ENCODE results near the gene SLC22A14.
A peak's percentile ranks its signal among the peaks of the same experiment; 100 is the strongest.
"Not testable (repeated sequence)": the region's sequence is repeated elsewhere in the genome, so short reads cannot be mapped to it uniquely, and the experiment has no call there.

SLC22A14 gene

DNA sequence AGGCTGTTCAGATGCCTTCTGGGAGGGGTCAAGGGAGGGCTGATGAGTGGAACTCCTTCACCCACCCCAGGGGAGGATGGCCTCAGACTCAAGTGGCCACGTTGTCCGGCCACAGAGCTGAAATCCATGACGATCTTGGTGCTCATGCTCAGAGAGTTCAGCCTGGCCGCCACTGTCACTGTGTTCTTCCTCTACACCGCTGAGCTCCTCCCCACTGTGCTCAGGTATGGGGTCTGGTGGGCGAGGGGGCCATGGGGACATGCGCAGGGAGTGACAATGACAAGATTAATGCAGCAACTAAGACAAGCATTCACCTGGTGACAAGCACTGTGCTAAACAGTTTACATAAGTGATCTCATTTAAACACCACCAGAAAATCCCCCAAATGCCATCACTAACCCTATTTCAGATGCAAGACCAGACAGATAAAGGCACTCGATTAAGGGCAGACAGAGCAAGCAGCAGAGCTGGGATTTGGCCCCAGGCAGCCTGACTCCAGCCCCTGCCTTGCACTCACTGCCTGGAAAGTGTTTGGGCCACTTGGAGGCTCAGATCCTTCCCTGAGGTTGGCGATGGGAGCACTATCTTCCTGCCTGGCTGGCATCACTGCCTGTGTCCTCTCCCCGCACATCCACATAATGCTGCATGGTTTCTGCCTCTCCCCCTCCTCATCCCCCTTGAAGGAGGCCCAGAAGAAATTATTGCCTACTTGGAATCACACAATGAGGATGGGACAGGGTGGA is 33.6 kb downstream of the SLC22A14 start:
- Mint-ChIP-seq H3K27ac (no peak overlapping the region), H3K4me3 (no peak overlapping the region), H3K36me3 (no peaks in the 10 kb centered on the region), H3K9me3 (no peaks in the 10 kb centered on the region), H3K27me3 (no peaks in the 10 kb centered on the region), H3K4me1 (no peaks in the 10 kb centered on the region)

DNA sequence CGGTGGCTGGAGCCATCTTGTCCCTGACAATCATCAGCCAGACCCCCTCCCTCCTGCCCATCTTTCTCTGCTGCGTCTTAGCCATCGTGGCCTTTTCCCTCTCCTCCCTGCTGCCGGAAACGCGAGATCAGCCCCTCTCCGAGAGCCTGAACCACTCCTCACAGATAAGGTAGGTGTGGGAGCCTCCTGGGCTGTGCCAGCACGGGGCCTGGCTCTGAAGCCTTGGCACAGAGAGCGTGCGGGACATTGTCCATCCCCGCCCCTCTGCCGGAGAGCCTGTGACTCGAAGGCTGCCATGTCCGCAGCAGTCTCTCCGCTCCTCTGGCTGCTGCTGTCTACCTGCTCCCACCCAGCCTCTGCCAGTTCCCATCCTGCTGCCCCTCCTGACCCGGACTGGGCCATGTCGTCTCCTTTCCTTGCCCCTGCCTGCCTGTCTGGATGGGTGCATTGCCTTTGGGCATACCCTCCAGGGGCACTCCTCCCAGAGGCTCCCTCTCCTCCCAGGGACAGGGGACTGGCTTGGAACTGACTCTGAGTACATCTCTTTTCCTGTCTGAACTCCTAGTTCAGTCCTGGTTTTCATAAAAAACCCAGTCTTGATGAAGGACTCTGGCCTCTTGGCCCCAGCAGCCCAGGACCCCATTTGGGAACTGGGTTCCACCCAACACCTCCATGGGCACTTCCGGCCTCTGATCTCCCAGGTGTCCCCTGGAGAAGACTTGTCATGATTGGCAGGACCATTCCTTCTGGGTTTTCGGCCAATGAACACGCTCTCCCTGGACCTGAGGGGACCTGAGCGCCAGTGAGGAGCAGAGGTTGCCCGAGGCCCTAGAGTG is 34.5 kb downstream of the SLC22A14 start:
- Mint-ChIP-seq H3K36me3 (no peaks in the 10 kb centered on the region), H3K4me3 (no peak overlapping the region), H3K9me3 (no peaks in the 10 kb centered on the region), H3K27ac (peak overlapping the region; percentile 59), H3K27me3 (no peaks in the 10 kb centered on the region), H3K4me1 (no peaks in the 10 kb centered on the region)

DNA sequence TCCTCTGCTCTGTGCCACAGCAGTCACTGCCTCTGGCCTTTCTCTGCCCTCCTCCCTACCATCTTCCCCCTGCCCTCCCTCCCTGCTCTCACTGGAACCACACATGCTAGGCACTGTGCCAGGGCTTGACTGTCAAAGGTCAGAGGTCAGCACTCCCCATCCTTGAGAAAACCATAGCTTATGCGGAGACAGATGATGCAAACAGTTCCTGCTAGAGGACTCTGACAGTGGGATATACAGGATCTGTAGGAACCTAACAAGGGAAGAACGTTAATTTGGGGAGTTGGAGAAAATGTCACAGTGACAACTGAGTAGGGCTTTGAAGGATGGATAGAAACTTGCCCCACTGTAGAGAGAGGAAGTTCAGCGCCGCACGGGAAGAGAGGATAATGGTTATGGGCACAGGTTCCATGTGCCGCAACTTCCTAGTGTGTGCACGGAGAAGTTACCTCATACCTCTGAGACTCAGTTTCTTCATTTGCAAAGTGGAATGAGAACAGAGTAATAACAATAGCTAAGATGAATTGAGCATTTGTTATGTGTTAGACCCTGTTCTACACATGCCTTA is 35.2 kb downstream of the SLC22A14 start:
- no peaks in the 10 kb centered on the region for H3K4me1 Mint-ChIP-seq

DNA sequence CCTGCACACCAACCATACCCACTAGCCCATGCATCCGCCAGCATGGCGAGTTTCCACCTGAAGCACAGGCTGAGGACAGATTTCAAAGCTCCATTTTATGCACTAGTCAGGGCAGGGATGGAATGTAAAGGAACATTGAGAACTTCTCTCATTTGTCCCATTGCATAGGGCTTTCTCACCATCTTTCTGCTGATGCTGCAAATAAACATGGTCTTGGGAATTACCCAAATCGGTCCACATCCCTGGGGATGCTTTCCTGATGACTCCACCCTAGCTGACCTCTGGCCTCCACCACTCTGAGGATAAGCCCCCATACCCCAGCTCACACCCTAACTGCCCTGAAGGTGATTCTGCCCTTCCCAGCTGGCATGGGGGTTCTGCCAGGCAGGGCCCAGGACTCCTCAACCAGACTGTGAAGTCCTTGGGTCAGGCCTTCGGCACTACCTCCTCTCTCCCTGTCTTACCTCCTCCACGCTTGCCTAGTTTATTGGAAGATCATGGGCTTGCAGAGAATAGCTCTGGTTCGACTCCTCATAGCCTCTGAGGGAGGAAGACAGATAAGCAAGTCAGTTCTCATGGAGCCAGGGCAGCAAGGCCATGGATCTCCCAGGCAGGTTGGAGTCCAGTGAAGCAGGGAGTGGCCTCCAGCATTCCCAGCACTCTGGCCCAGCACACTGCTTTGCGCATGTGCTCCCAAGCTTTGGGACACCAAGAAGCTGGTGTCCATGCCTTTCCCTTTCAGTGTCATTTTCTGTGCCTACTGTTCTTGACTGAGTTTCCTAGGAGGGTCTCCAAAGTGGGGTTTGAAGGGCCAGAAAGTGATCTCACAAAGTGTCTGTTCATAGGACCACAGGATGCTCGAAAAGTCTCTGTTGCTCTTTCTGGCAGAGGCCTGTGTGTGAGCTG is 36.9 kb downstream of the SLC22A14 start:
- H3K27me3 Mint-ChIP-seq = peaks cover 4% of the 10 kb centered on the region
- no peak overlapping the region for H3K27ac Mint-ChIP-seq
- no peak overlapping the region for H3K4me3 Mint-ChIP-seq
- H3K9me3 Mint-ChIP-seq = no peaks in the 10 kb centered on the region
- no peaks in the 10 kb centered on the region for H3K36me3 Mint-ChIP-seq
- H3K4me1 Mint-ChIP-seq = no peaks in the 10 kb centered on the region

More for the DNA sequence above, 35.2 kb downstream of the SLC22A14 start:
- no peak overlapping the region for H3K4me3 Mint-ChIP-seq
- H3K27ac Mint-ChIP-seq = no peak overlapping the region
- H3K27me3 Mint-ChIP-seq = peaks cover 2% of the 10 kb centered on the region
- no peaks in the 10 kb centered on the region for H3K9me3 Mint-ChIP-seq
- no peaks in the 10 kb centered on the region for H3K36me3 Mint-ChIP-seq

DNA sequence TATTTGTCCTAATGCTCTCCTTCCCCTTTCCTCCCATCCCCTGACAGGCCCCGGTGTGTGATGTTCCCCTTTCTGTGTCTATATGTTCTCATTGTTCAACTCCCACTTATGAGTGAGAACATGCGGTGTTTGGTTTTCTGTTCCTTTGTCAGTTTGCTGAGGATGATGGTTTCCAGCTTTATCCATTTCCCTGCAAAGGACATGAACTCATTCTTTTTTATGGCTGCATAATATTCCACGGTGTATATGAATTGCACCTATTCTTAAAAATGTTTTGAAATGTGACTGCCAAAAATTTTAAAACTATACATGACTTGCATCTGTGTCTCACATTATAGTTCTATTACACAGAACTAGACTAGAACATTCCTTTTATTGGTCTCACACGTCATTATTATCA is 38.5 kb downstream of the SLC22A14 start:
- H3K27ac Mint-ChIP-seq, H3K36me3 Mint-ChIP-seq, H3K27me3 Mint-ChIP-seq, H3K4me3 Mint-ChIP-seq, H3K4me1 Mint-ChIP-seq, H3K9me3 Mint-ChIP-seq: not testable (repeated sequence)

DNA sequence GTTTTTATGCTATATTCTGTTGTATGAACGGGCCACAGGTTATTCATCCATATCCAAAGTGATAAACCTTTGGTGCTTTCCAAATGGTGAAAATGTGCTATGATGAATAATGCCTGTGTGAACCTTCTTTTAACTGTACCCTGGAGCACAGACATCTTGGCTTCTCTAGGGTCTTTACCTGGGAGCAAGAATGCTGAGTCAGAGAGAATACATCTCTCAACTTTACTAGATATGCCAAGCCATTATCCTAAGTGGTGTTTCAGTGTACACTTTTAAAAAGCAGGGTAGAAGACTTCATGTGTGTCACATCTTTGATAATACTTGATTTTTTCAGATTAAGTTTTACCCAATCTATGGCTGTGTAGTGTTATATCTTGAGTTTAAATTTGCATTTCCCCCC is 41.0 kb downstream of the SLC22A14 start:
- no peak overlapping the region for H3K4me3 Mint-ChIP-seq
- H3K27ac Mint-ChIP-seq = no peak overlapping the region
- H3K9me3 Mint-ChIP-seq = no peaks in the 10 kb centered on the region
- no peaks in the 10 kb centered on the region for H3K4me1 Mint-ChIP-seq
- H3K36me3 Mint-ChIP-seq = no peaks in the 10 kb centered on the region
- H3K27me3 Mint-ChIP-seq = peaks cover 4% of the 10 kb centered on the region

DNA sequence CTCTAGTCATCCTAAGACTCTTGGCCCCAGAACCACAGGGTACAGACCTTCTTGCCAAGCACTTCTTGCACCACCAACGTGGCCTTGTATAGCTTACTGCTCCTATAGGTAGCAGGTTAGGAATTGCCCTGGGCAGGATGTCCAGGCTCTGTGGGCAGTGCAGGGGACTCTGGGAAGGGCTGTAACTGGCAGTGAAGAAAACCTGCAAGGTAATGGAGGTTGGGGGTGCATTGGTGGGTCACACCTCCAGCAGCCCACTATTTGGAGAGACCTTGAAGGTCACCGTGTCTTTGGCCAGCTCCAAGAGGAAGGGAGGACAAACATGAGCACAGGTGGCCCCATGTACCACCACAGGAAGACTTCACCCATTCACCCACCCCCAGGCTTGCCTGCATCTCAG is 43.2 kb downstream of the SLC22A14 start:
- H3K27ac Mint-ChIP-seq = no peak overlapping the region
- no peaks in the 10 kb centered on the region for H3K4me1 Mint-ChIP-seq
- H3K4me3 Mint-ChIP-seq = no peak overlapping the region
- no peaks in the 10 kb centered on the region for H3K9me3 Mint-ChIP-seq
- H3K27me3 Mint-ChIP-seq = peaks cover 4% of the 10 kb centered on the region
- no peaks in the 10 kb centered on the region for H3K36me3 Mint-ChIP-seq

DNA sequence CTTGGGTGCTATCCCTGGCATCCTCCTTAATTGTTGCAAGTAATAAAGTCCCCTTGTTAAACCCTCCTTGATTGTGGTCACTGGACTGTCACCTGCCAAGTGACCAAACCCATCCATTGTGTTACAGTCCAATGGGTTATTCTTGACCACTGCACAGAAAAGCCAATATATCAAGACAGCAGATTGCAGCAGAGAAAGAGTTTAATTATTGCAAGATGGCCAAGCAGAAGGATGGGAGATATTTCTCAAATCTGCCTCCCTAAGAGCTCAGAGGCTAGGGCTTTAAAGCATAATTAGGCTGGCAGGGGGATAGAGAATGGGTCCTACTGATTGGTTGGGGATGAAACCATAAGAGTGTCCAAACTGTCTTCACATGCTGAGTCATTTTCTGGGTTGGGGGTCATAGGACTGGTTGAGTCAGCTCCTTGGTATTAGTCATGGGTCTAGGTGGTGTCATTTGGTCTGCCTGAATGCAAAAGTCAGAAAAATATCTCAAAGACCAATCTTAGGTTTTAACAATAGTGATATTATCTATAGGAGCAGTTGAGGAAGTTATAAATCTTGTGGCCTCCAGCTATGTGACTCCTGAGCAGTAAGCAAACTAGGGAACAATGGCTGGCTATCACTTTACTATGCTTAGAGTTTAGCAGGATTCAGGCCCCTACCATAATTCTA is 45.4 kb downstream of the SLC22A14 start:
- Mint-ChIP-seq H3K27ac (no peak overlapping the region), H3K9me3 (no peaks in the 10 kb centered on the region)

DNA sequence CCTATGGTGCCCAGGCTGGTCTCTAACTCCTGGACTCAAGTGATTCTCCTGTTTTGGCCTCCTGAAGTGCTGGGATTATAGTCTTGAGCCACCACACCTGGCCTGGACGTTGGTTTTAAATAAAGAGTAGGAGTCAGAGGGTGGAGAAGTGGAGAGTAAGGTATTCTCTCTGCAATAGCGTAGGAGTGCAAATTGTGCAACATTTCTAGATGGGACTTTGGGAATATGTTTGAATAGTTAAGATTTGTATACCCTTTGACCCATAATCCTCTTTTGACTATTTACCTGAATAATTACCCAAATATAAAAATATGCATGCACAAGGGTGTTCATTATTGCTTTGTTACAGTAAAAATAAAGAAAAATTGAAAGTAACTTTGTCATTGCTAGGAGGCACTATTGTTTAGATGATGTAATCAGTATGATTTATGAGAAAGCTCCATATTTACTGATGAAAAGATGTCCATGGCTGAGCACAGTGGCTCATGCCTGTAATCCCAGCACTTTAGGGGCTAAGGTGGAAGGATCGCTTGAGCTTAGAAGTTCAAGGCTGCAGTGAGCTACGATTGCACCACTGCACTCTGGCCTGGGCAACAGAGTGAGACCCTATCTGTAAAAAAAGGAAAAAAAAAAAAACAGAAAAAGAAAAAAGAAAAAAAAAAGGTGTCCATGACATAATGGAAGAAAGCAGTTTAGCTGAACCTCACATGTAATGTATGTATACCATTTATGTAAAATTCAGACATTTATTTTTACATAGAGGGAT is 49.3 kb downstream of the SLC22A14 start:
- Mint-ChIP-seq H3K9me3 (no peaks in the 10 kb centered on the region), H3K27ac (no peak overlapping the region), H3K36me3 (no peaks in the 10 kb centered on the region), H3K4me3 (no peak overlapping the region), H3K4me1 (no peaks in the 10 kb centered on the region), H3K27me3 (no peaks in the 10 kb centered on the region)

More for the DNA sequence above, 45.4 kb downstream of the SLC22A14 start:
- H3K4me1 Mint-ChIP-seq = no peaks in the 10 kb centered on the region
- H3K36me3 Mint-ChIP-seq = no peaks in the 10 kb centered on the region
- peaks cover 2% of the 10 kb centered on the region for H3K27me3 Mint-ChIP-seq
- H3K4me3 Mint-ChIP-seq = no peak overlapping the region

DNA sequence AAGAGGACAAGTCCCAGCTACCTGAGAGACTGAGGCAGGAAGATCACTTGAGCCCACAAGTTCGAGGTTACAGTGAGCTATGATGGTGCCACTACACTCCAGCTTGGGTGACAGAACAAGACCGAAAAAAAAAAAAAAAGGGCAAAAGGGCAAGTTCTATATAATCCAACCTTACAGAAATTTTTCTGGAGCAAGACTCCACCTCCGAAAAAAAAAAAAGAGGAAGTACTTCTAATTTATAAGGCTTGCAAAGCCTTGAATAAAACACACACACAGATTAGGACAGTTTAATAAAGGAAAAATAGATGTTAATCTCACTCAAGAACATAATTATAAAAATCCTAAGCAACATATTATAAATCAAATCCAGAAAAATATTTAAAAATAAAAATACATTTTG is 50.1 kb downstream of the SLC22A14 start:
- no peak overlapping the region for H3K4me3 Mint-ChIP-seq
- H3K27me3 Mint-ChIP-seq = no peaks in the 10 kb centered on the region
- no peaks in the 10 kb centered on the region for H3K36me3 Mint-ChIP-seq
- no peaks in the 10 kb centered on the region for H3K9me3 Mint-ChIP-seq
- no peaks in the 10 kb centered on the region for H3K4me1 Mint-ChIP-seq
- H3K27ac Mint-ChIP-seq = no peak overlapping the region

DNA sequence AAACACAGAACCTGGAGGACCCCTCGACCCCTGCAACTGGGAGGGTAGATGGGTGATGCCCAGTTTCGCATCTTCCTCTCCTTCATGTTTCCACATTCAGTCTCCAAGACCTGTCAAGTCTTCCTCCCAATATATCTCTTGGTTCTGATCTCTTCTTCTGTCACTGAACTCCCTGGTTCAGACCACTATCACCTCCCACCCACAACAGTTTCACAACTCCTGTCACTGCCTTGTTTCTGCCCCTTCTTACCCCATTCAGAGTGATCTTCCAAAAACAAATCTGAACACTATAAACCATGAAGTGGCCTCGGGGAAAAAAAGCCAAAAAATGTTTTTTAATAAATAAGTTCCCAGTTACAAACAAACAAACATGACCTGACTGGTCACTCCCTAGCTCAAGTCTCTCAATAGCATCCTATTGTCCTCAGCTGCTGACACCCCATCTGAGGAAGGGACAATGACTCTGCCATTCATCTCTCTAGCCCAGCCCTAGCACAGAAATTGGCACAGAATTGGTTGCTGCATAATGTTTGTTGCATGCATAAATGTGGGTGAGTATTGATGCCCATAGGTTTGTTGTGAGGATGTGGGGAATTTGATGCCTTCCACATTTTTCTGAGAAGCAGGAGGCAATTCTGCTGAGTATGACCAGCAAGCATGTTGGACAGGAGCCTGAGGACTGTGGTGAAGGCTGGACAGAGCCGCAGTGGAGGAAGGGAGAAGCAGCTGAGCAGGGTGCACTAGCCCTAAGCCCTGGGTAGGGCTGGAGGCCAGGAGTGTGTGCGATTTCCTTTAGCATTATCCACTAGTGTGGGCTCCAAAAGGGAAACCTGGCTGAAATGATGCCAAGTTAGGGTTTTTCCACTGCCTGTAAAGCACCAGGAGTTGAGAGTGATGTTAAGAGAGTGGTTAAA is 52.3 kb downstream of the SLC22A14 start:
- H3K36me3 Mint-ChIP-seq = no peaks in the 10 kb centered on the region
- H3K9me3 Mint-ChIP-seq = no peaks in the 10 kb centered on the region
- no peak overlapping the region for H3K4me3 Mint-ChIP-seq
- no peak overlapping the region for H3K27ac Mint-ChIP-seq
- H3K27me3 Mint-ChIP-seq = no peaks in the 10 kb centered on the region
- H3K4me1 Mint-ChIP-seq = no peaks in the 10 kb centered on the region

DNA sequence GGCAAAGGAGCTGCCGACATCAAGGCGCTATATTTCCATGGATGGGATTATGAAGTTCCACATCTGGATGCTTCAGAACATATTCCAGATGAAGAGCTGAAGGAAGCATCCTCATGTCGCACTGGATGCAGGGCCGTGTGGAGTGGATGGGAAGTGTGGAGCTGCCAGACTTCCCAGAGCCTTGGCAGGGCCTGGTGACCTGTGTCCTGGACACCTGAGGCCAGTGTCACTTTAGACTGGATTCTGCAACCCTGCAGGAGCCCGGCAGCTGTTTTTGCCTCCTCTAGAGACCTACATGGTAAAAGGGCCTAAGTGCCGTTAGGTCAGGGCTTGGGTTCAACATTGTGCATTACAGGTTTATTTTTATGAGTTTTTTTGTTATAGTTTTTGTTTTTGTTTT is 53.2 kb downstream of the SLC22A14 start:
- Mint-ChIP-seq H3K27me3 (no peaks in the 10 kb centered on the region), H3K27ac (no peak overlapping the region), H3K9me3 (no peaks in the 10 kb centered on the region), H3K4me1 (no peaks in the 10 kb centered on the region), H3K36me3 (no peaks in the 10 kb centered on the region), H3K4me3 (no peak overlapping the region)

DNA sequence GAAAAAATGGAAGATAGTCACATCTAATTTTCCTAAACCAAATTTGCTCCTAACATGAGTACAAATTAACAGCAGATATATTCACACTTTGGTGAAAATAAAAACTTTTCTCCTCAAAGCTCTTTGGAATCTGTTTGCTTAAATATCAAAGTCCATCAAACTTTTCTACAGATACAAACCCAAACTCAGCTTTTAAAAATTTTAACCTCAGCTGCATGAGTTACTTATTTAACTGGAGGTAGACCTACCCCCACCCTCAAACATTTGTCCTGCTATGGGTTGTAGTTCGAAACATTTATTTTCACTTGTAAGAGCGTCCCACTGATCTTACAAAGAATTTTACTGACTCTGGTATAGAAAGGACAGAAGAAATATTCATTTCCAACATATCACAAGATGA is 55.6 kb downstream of the SLC22A14 start:
- H3K27ac Mint-ChIP-seq = no peak overlapping the region
- no peaks in the 10 kb centered on the region for H3K9me3 Mint-ChIP-seq
- H3K4me1 Mint-ChIP-seq = no peaks in the 10 kb centered on the region
- no peaks in the 10 kb centered on the region for H3K36me3 Mint-ChIP-seq
- no peak overlapping the region for H3K4me3 Mint-ChIP-seq
- H3K27me3 Mint-ChIP-seq = no peaks in the 10 kb centered on the region
